ENCODE results near the gene PAPPA2. TPM values are rescaled to one million over a fixed set of nuclear protein-coding genes. Genes with fewer than 3 reads are reported as not detected.

Gene PAPPA2
- total RNA-seq, 1 experiment from 2014 or later, result 1.2 TPM

- no peaks in the 10 kb centered on the region for H3K9me3 ChIP-seq (replicated peaks)
- H3K36me3 ChIP-seq, result no peaks in the 10 kb centered on the region
- DNase-seq (ENCODE audit: low read depth in 1 of 2, low spot score in 2 of 2), result no peak
- no peaks in the 10 kb centered on the region for H3K4me1 ChIP-seq (replicated peaks)
- H3K27ac ChIP-seq, result no peak overlapping the region
- no peak overlapping the region for H3K4me3 ChIP-seq
- H3K27me3 ChIP-seq (replicated peaks), result peaks cover 4% of the 10 kb centered on the region; the same call in 1 of the 2 replicates
These were observed 421.3 kb downstream of the PAPPA2 start for GRCh38 chr1:176884286-176884685.

- Histone ChIP-seq H3K36me3 (no peaks in the 10 kb centered on the region), H3K4me1 (replicated peaks) (no peaks in the 10 kb centered on the region), H3K4me3 (no peak overlapping the region), H3K27ac (no peak overlapping the region), H3K9me3 (replicated peaks) (no peaks in the 10 kb centered on the region), H3K27me3 (replicated peaks) (peaks cover 4% of the 10 kb centered on the region; the same call in 1 of the 2 replicates)
- no peak for DNase-seq (ENCODE audit: low read depth in 1 of 2, low spot score in 2 of 2)
These were observed 421.9 kb downstream of the PAPPA2 start for GRCh38 chr1:176884911-176885310.

GRCh38 chr1:176885341-176885740, 422.4 kb downstream of the PAPPA2 start:
- Histone ChIP-seq H3K27ac (no peak overlapping the region), H3K9me3 (replicated peaks) (no peaks in the 10 kb centered on the region), H3K27me3 (replicated peaks) (peaks cover 4% of the 10 kb centered on the region; the same call in 1 of the 2 replicates), H3K36me3 (no peaks in the 10 kb centered on the region), H3K4me1 (replicated peaks) (no peaks in the 10 kb centered on the region), H3K4me3 (no peak overlapping the region)
- no peak for DNase-seq (ENCODE audit: low read depth in 1 of 2, low spot score in 2 of 2)

GRCh38 chr1:176885751-176886150, 422.8 kb downstream of the PAPPA2 start:
- no peaks in the 10 kb centered on the region for H3K9me3 ChIP-seq (replicated peaks)
- H3K4me3 ChIP-seq, result no peak overlapping the region
- no peak for DNase-seq (ENCODE audit: low read depth in 1 of 2, low spot score in 2 of 2)

GRCh38 chr1:176888471-176889032, 425.6 kb downstream of the PAPPA2 start:
- Histone ChIP-seq H3K4me3 (no peak overlapping the region), H3K9me3 (replicated peaks) (no peaks in the 10 kb centered on the region), H3K36me3 (no peaks in the 10 kb centered on the region), H3K27ac (no peak overlapping the region), H3K4me1 (replicated peaks) (no peaks in the 10 kb centered on the region), H3K27me3 (replicated peaks) (peaks cover 4% of the 10 kb centered on the region)
- DNase-seq (ENCODE audit: low read depth in 1 of 2, low spot score in 2 of 2), result no peak

More at GRCh38 chr1:176885751-176886150, 422.8 kb downstream of the PAPPA2 start:
- Histone ChIP-seq H3K4me1 (replicated peaks) (no peaks in the 10 kb centered on the region), H3K36me3 (no peaks in the 10 kb centered on the region), H3K27me3 (replicated peaks) (peaks cover 4% of the 10 kb centered on the region; the same call in 1 of the 2 replicates), H3K27ac (no peak overlapping the region)

GRCh38 chr1:176893625-176894352, 430.8 kb downstream of the PAPPA2 start:
- H3K27ac ChIP-seq, result no peak overlapping the region
- H3K36me3 ChIP-seq, result no peaks in the 10 kb centered on the region
- DNase-seq (ENCODE audit: low read depth in 1 of 2, low spot score in 2 of 2), result no peak
- no peaks in the 10 kb centered on the region; the same call in none of the 2 replicates for H3K27me3 ChIP-seq (replicated peaks)
- H3K4me3 ChIP-seq, result no peak overlapping the region
- no peaks in the 10 kb centered on the region for H3K9me3 ChIP-seq (replicated peaks)
- no peaks in the 10 kb centered on the region for H3K4me1 ChIP-seq (replicated peaks)

GRCh38 chr1:176894450-176894849, 431.5 kb downstream of the PAPPA2 start:
- Histone ChIP-seq H3K4me3 (no peak overlapping the region), H3K36me3 (no peaks in the 10 kb centered on the region), H3K9me3 (replicated peaks) (no peaks in the 10 kb centered on the region), H3K4me1 (replicated peaks) (no peaks in the 10 kb centered on the region), H3K27ac (no peak overlapping the region), H3K27me3 (replicated peaks) (no peaks in the 10 kb centered on the region; the same call in none of the 2 replicates)
- DNase-seq (ENCODE audit: low read depth in 1 of 2, low spot score in 2 of 2), result no peak
